T-helper 2 cell (primary cell): ENCODE data around the gene CHTF8.
A peak's percentile ranks its signal among the peaks of the same experiment; 100 is the strongest.

Source experiments
- DNase-seq, 5 experiments: peaks; one replicate each; pipeline versions ENCODE4 v3.0.0 to v3.0.0-alpha.2; 2012 to 2022

Gene CHTF8

GRCh38 chr16:69112285-69113129 lies 19.9 kb downstream of the CHTF8 start:
- peak in 3 of 5 experiments; percentile 26 to 45 (median 39) for DNase-seq

GRCh38 chr16:69111876-69112230 lies 20.5 kb downstream of the CHTF8 start:
- no peak for DNase-seq

- DNase-seq, result no peak
These were observed 21.0 kb downstream of the CHTF8 start for GRCh38 chr16:69111216-69111875.

- DNase-seq, result no peak
These were observed 22.0 kb downstream of the CHTF8 start for GRCh38 chr16:69110406-69110805.

GRCh38 chr16:69109486-69110270 lies 22.7 kb downstream of the CHTF8 start:
- no peak for DNase-seq

GRCh38 chr16:69108905-69109252 lies 23.5 kb downstream of the CHTF8 start:
- DNase-seq, result no peak

GRCh38 chr16:69108064-69108904 lies 24.1 kb downstream of the CHTF8 start:
- no peak for DNase-seq

GRCh38 chr16:69107316-69107962 lies 24.9 kb downstream of the CHTF8 start:
- no peak for DNase-seq

GRCh38 chr16:69106491-69107315 lies 25.7 kb downstream of the CHTF8 start:
- DNase-seq, result no peak

- DNase-seq, result peak in 1 of 5 experiments; percentile 71
These were observed 26.7 kb downstream of the CHTF8 start, which contains the start of gene HAS3 for GRCh38 chr16:69105501-69106361. Gene HAS3 (plus strand): TSS chr16:69105653. CDS start chr16:69109396, 3,743 bp downstream.

GRCh38 chr16:69100071-69100691 lies 32.2 kb downstream of the CHTF8 start:
- DNase-seq, result no peak

- no peak for DNase-seq
These were observed 37.2 kb downstream of the CHTF8 start for GRCh38 chr16:69095193-69095592.

- DNase-seq, result no peak
These were observed 37.9 kb downstream of the CHTF8 start for GRCh38 chr16:69094501-69094900.

GRCh38 chr16:69093974-69094373 lies 38.4 kb downstream of the CHTF8 start:
- no peak for DNase-seq

- peak in 2 of 5 experiments; percentile 18 to 96 for DNase-seq
These were observed 43.1 kb downstream of the CHTF8 start for GRCh38 chr16:69089091-69089910.

- DNase-seq, result no peak
These were observed 43.7 kb downstream of the CHTF8 start for GRCh38 chr16:69088684-69089083.

- DNase-seq, result peak in 1 of 5 experiments; percentile 34
These were observed 45.2 kb downstream of the CHTF8 start for GRCh38 chr16:69087161-69087581.

- no peak for DNase-seq
These were observed 47.2 kb downstream of the CHTF8 start for GRCh38 chr16:69085032-69085695.
